Liver (tissue), 9 donors: ENCODE measurements around the gene PFKP. TPM values are rescaled to one million over a fixed set of nuclear protein-coding genes. Genes with fewer than 3 reads are reported as not detected.

ENCODE experiments used
- DNase-seq: peaks from one replicate; pipeline ENCODE4 v3.0.0-alpha.2; 2017; ENCODE audit warnings: low spot score
- H3K27ac ChIP-seq, 2 donors: one replicate each; pipeline ENCODE4 v1.7.0; 2013; ENCODE audit warnings: inconsistent platforms in 2 of 2, low read length in 2 of 2, control low read depth in 1 of 2, low read depth in 1 of 2, mild to moderate bottlenecking in 1 of 2
- H3K27me3 ChIP-seq, 4 donors: one replicate each; pipeline versions ENCODE4 v1.6.1 to v1.7.0; 2013; ENCODE audit warnings: low read length in 3 of 4, inconsistent platforms in 1 of 4, mild to moderate bottlenecking in 1 of 4, moderate library complexity in 1 of 4; ENCODE audit not compliant: control insufficient read depth in 4 of 4, insufficient read depth in 4 of 4
- H3K36me3 ChIP-seq, 4 donors: one replicate each; pipeline versions ENCODE4 v1.6.1 to v1.7.0; 2013; ENCODE audit warnings: low read length in 3 of 4, mild to moderate bottlenecking in 3 of 4, low read depth in 1 of 4, moderate library complexity in 1 of 4; ENCODE audit not compliant: control insufficient read depth in 4 of 4, insufficient read depth in 3 of 4
- H3K4me1 ChIP-seq, 4 donors: one replicate each; pipeline versions ENCODE4 v1.6.1 to v1.7.0; 2013; ENCODE audit warnings: low read length in 3 of 4, mild to moderate bottlenecking in 3 of 4, moderate library complexity in 1 of 4; ENCODE audit not compliant: control insufficient read depth in 4 of 4, insufficient read depth in 4 of 4
- H3K4me3 ChIP-seq, 3 donors: one replicate each; pipeline versions ENCODE4 v1.6.1 to v1.7.0; 2013; ENCODE audit warnings: low read length in 3 of 3, control low read depth in 1 of 3, low read depth in 1 of 3, mild to moderate bottlenecking in 1 of 3
- H3K9ac ChIP-seq, 2 donors: one replicate each; pipeline ENCODE4 v1.7.0; 2013; ENCODE audit warnings: low read length in 2 of 2, mild to moderate bottlenecking in 2 of 2, moderate library complexity in 2 of 2, control low read depth in 1 of 2, low read depth in 1 of 2
- H3K9me3 ChIP-seq, 4 donors: one replicate each; pipeline versions ENCODE4 v1.6.1 to v1.7.0; 2013; ENCODE audit warnings: low read length in 3 of 4; ENCODE audit not compliant: control insufficient read depth in 4 of 4
- ATF3 ChIP-seq: IDR thresholded peaks from 2 replicates; pipeline ENCODE4 v1.6.1; 2016; ENCODE audit warnings: antibody characterized with exemption
- CTCF ChIP-seq: fragments of 150-350 bp; IDR thresholded peaks from 2 replicates; pipeline ENCODE4 v1.5.1; 2017; ENCODE audit warnings: improper control_type of control experiment, low read depth, low read length; ENCODE audit not compliant: missing input control
- EGR1 ChIP-seq, 2 donors: IDR thresholded peaks; 2 replicates each; pipeline ENCODE4 v1.6.1; 2016 to 2018; ENCODE audit warnings: antibody characterized with exemption in 2 of 2, low read depth in 2 of 2
- FOXA1 ChIP-seq: IDR thresholded peaks from 2 replicates; pipeline ENCODE4 v1.6.1; 2016; ENCODE audit warnings: antibody characterized with exemption
- FOXA2 ChIP-seq: IDR thresholded peaks from 2 replicates; pipeline ENCODE4 v1.6.1; 2016; ENCODE audit warnings: antibody characterized with exemption
- GABPA ChIP-seq, 2 donors: IDR thresholded peaks in 1 of 2; conservative IDR thresholded peaks in 1 of 2; 2 replicates each; pipeline ENCODE4 v1.6.1; 2016; ENCODE audit warnings: antibody characterized with exemption in 2 of 2, mild to moderate bottlenecking in 1 of 2, moderate library complexity in 1 of 2
- HNF4A ChIP-seq, 2 donors: conservative IDR thresholded peaks; 2 replicates each; pipeline ENCODE4 v1.6.1; 2016; ENCODE audit warnings: antibody characterized with exemption in 2 of 2, mild to moderate bottlenecking in 2 of 2
- HNF4G ChIP-seq: IDR thresholded peaks from 2 replicates; pipeline ENCODE4 v1.6.1; 2016; ENCODE audit warnings: antibody characterized with exemption
- JUND ChIP-seq, 2 donors: IDR thresholded peaks; 2 replicates each; pipeline ENCODE4 v1.6.1; 2016; ENCODE audit warnings: antibody characterized with exemption in 2 of 2
- MAX ChIP-seq: IDR thresholded peaks from 2 replicates; pipeline ENCODE4 v1.6.1; 2016; ENCODE audit warnings: antibody characterized with exemption
- NR2F2 ChIP-seq: IDR thresholded peaks from 2 replicates; pipeline ENCODE4 v1.6.1; 2016; ENCODE audit warnings: antibody characterized with exemption
- RAD21 ChIP-seq, 2 donors: IDR thresholded peaks; 2 replicates each; pipeline ENCODE4 v1.6.1; 2016; ENCODE audit warnings: antibody characterized with exemption in 2 of 2, mild to moderate bottlenecking in 2 of 2
- REST ChIP-seq: IDR thresholded peaks from 2 replicates; pipeline ENCODE4 v1.6.1; 2016; ENCODE audit warnings: antibody characterized with exemption, mild to moderate bottlenecking
- RXRA ChIP-seq, 2 donors: IDR thresholded peaks; 2 replicates each; pipeline ENCODE4 v1.6.1; 2017 to 2018; ENCODE audit warnings: antibody characterized with exemption in 2 of 2, mild to moderate bottlenecking in 1 of 2
- SP1 ChIP-seq: IDR thresholded peaks from 2 replicates; pipeline ENCODE4 v1.6.1; 2018; ENCODE audit warnings: antibody characterized with exemption, mild to moderate bottlenecking
- TAF1 ChIP-seq: conservative IDR thresholded peaks from 2 replicates; pipeline ENCODE4 v1.6.1; 2016; ENCODE audit warnings: antibody characterized with exemption, mild to moderate bottlenecking
- YY1 ChIP-seq: IDR thresholded peaks from 2 replicates; pipeline ENCODE4 v1.6.1; 2016; ENCODE audit warnings: antibody characterized with exemption, mild to moderate bottlenecking
- ZBTB33 ChIP-seq: IDR thresholded peaks from 2 replicates; pipeline ENCODE4 v1.6.1; 2016; ENCODE audit warnings: antibody characterized with exemption
- WGBS: extraction: QIAGEN DNeasy Blood & Tissue Kit; methylation state at CpG from one replicate; pipeline ENCODE4 v1.1.7; 2013; 5-methylcytosine and 5-hydroxymethylcytosine counted together
- polyA plus RNA-seq, 2 donors: library from polyadenylated mRNA; stranded (reverse) in 1 of 2; unstranded in 1 of 2; fragments of 200-250 nt in 1 of 2; fragments of >200 nt in 1 of 2; fragmentation: Nextera tagmentation in 1 of 2; extraction: Ambion mirVana in 1 of 2; gene quantifications; one replicate each; pipeline versions ENCODE4 v1.2.1 to v1.2.3, GENCODE V29; 2013 to 2015
- total RNA-seq, 2 donors: library from RNA; depleted of rRNA; stranded (reverse); fragments of >200 nt; gene quantifications; one replicate each; pipeline ENCODE4 v1.2.3, GENCODE V29; 2014
- donor health status: healthy.
- donor health status: healthy.
- donor health status: healthy.
- donor health status: healthy.
- donor health status: healthy.

Gene PFKP
- total RNA-seq, result 1 to 10 TPM; 3.0 to 5.0 TPM
- polyA plus RNA-seq, result 1 to 10 TPM; 1.1 to 2.6 TPM

- Histone ChIP-seq H3K9me3 (no peaks in the 10 kb centered on the region), H3K4me1 (peaks cover 8 to 19% (median 12%) of the 10 kb centered on the region in 4 donors), H3K4me3 (peak within 1 kb of the TSS; percentile 59 to 70 (median 68)), H3K27me3 (peaks cover 0 to 14% (median 0%) of the 10 kb centered on the region in 4 donors), H3K9ac (no peak within 1 kb of the TSS), H3K27ac (peak within 1 kb of the TSS; percentile 18 to 41), H3K36me3 (no peaks in the 10 kb centered on the region)
- 2% methylated on average over 86 of the region's 86 CpGs for WGBS
- TF ChIP-seq HNF4G (no peak), SP1 (no peak), FOXA1 (no peak), YY1 (no peak), TAF1 (no peak), JUND (IDR thresholded peaks at IDR 0.05) (no peak), RXRA (IDR thresholded peaks at IDR 0.05) (no peak), MAX (no peak), ATF3 (no peak), NR2F2 (no peak), CTCF (no peak), REST (no peak), RAD21 (IDR thresholded peaks at IDR 0.05) (no peak), HNF4A (conservative IDR thresholded peaks at IDR 0.05) (no peak), GABPA (IDR thresholded peaks at IDR 0.05 in 1 of 2, conservative IDR thresholded peaks at IDR 0.05 in 1 of 2) (no peak), EGR1 (IDR thresholded peaks at IDR 0.05; ENCODE audit: low read depth in 2 of 2) (no peak), FOXA2 (no peak)
- DNase-seq, result no peak
These were observed at the start of gene PFKP for GRCh38 chr10:3067118-3067858. Gene PFKP, plus strand, starts transcription at chr10:3067548. Its CDS starts 48 bp downstream, at chr10:3067596.

- Histone ChIP-seq H3K27ac (no peak overlapping the region), H3K4me1 (no peaks in the 10 kb centered on the region), H3K4me3 (no peak overlapping the region), H3K9ac (no peak overlapping the region), H3K36me3 (no peaks in the 10 kb centered on the region), H3K9me3 (peaks cover 0 to 6% (median 3%) of the 10 kb centered on the region in 4 donors), H3K27me3 (peaks cover 0 to 11% (median 0%) of the 10 kb centered on the region in 4 donors)
- DNase-seq, result no peak
- WGBS, result 84% methylated on average over 4 of the region's 4 CpGs
- TF ChIP-seq ZBTB33, result no peak
- TF ChIP-seq FOXA2, result no peak
These were observed 49.1 kb upstream of the PFKP start for GRCh38 chr10:3018247-3018646.
